A673 (cell line): Measurements from ENCODE around the gene MGMT.

Experiments used
- EZH2 ChIP-seq: fragments of 200-600 bp; sonication (generic); IDR thresholded peaks from 2 replicates; pipeline ENCODE4 v1.6.1; 2017; ENCODE audit warnings: borderline replicate concordance, low read depth, mild to moderate bottlenecking, mixed read lengths, antibody characterized with exemption, low read length; ENCODE audit not compliant: poor library complexity, severe bottlenecking
- TF ChIP-seq, protein P1 (sequence below): fragments of 300-800, 200-600 bp; sonication (generic); conservative IDR thresholded peaks from 2 replicates; pipeline ENCODE4 v1.5.1; 2017; ENCODE audit warnings: low read depth, mild to moderate bottlenecking, antibody characterized with exemption, low read length, moderate library complexity, mixed read lengths

GRCh38 chr10:129528376-129528978, 61.4 kb downstream of the MGMT start:
- TF ChIP-seq, protein P1, sequence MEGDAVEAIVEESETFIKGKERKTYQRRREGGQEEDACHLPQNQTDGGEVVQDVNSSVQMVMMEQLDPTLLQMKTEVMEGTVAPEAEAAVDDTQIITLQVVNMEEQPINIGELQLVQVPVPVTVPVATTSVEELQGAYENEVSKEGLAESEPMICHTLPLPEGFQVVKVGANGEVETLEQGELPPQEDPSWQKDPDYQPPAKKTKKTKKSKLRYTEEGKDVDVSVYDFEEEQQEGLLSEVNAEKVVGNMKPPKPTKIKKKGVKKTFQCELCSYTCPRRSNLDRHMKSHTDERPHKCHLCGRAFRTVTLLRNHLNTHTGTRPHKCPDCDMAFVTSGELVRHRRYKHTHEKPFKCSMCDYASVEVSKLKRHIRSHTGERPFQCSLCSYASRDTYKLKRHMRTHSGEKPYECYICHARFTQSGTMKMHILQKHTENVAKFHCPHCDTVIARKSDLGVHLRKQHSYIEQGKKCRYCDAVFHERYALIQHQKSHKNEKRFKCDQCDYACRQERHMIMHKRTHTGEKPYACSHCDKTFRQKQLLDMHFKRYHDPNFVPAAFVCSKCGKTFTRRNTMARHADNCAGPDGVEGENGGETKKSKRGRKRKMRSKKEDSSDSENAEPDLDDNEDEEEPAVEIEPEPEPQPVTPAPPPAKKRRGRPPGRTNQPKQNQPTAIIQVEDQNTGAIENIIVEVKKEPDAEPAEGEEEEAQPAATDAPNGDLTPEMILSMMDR: no peak
- TF ChIP-seq EZH2: no peak
